ENCODE measurements around the gene KIAA1191. TPM values are rescaled to one million over a fixed set of nuclear protein-coding genes. Genes with fewer than 3 reads are reported as not detected.

The KIAA1191 gene
- total and polyA plus RNA-seq, 2 experiments from 2014 or later: 98.3 to 110 TPM

- DNase-seq (ENCODE audit: low spot score): no peak
- no peak overlapping the region for H3K4me3 ChIP-seq
- no peak overlapping the region for H3K27ac ChIP-seq
- TF ChIP-seq CTCF (IDR thresholded peaks at IDR 0.05; ENCODE audit: poor library complexity): no peak
- no peak for TF ChIP-seq EZH2 (IDR thresholded peaks at IDR 0.05; ENCODE audit: borderline replicate concordance)
- TF ChIP-seq EZH2phosphoT487 (IDR thresholded peaks at IDR 0.05; ENCODE audit: low read depth, severe bottlenecking, unreplicated experiment): no peak
- H3K4me1 ChIP-seq (ENCODE audit: insufficient read depth): no peaks in the 10 kb centered on the region
- no peaks in the 10 kb centered on the region for H3K9me2 ChIP-seq (replicated peaks; ENCODE audit: insufficient read depth)
- H3K4me2 ChIP-seq: no peak overlapping the region
- H3K36me3 ChIP-seq (replicated peaks; ENCODE audit: insufficient read depth, low read depth): no peaks in the 10 kb centered on the region
- no peaks in the 10 kb centered on the region for H3K79me2 ChIP-seq
- no peaks in the 10 kb centered on the region for H3K27me3 ChIP-seq
- WGBS (ENCODE audit: low lambda C conversion rate, missing lambda C conversion rate): 93% methylated on average over 3 of the region's 3 CpGs
- no peaks in the 10 kb centered on the region for H3K9me3 ChIP-seq (ENCODE audit: low read depth)
- no peak overlapping the region for H2AFZ ChIP-seq
- no peaks in the 10 kb centered on the region for H4K20me1 ChIP-seq (ENCODE audit: insufficient read depth, poor library complexity, severe bottlenecking)
These were observed 18.3 kb upstream of the KIAA1191 start for GRCh38 chr5:176379881-176380280.

GRCh38 chr5:176373100-176373818 lies 11.7 kb upstream of the KIAA1191 start:
- TF ChIP-seq EZH2 (IDR thresholded peaks at IDR 0.05; ENCODE audit: borderline replicate concordance): no peak
- H4K20me1 ChIP-seq (ENCODE audit: insufficient read depth, poor library complexity, severe bottlenecking): no peaks in the 10 kb centered on the region
- no peaks in the 10 kb centered on the region for H3K79me2 ChIP-seq
- no peak overlapping the region for H3K4me2 ChIP-seq
- H3K27ac ChIP-seq: no peak overlapping the region
- H3K9me2 ChIP-seq (replicated peaks; ENCODE audit: insufficient read depth): no peaks in the 10 kb centered on the region
- H3K4me1 ChIP-seq (ENCODE audit: insufficient read depth): no peaks in the 10 kb centered on the region
- WGBS (ENCODE audit: low lambda C conversion rate, missing lambda C conversion rate): 90% methylated on average over 7 of the region's 7 CpGs
- H3K27me3 ChIP-seq: no peaks in the 10 kb centered on the region
- H3K9me3 ChIP-seq (ENCODE audit: low read depth): no peaks in the 10 kb centered on the region
- DNase-seq (ENCODE audit: low spot score): no peak
- H3K36me3 ChIP-seq (replicated peaks; ENCODE audit: insufficient read depth, low read depth): no peaks in the 10 kb centered on the region
- no peak overlapping the region for H3K4me3 ChIP-seq
- no peak overlapping the region for H2AFZ ChIP-seq

- Histone ChIP-seq H2AFZ (no peak overlapping the region), H3K9me3 (ENCODE audit: low read depth) (no peaks in the 10 kb centered on the region), H3K27ac (no peak overlapping the region), H3K79me2 (peaks cover 4% of the 10 kb centered on the region), H3K27me3 (no peaks in the 10 kb centered on the region), H4K20me1 (ENCODE audit: insufficient read depth, poor library complexity, severe bottlenecking) (no peaks in the 10 kb centered on the region), H3K36me3 (replicated peaks; ENCODE audit: insufficient read depth, low read depth) (no peaks in the 10 kb centered on the region), H3K4me2 (no peak overlapping the region), H3K4me3 (no peak overlapping the region), H3K4me1 (ENCODE audit: insufficient read depth) (no peaks in the 10 kb centered on the region), H3K9me2 (replicated peaks; ENCODE audit: insufficient read depth) (no peaks in the 10 kb centered on the region)
- 93% methylated on average over 13 of the region's 13 CpGs for WGBS (ENCODE audit: low lambda C conversion rate, missing lambda C conversion rate)
- no peak for TF ChIP-seq CTCF (IDR thresholded peaks at IDR 0.05; ENCODE audit: poor library complexity)
- TF ChIP-seq EZH2 (IDR thresholded peaks at IDR 0.05; ENCODE audit: borderline replicate concordance): no peak
- no peak for TF ChIP-seq EZH2phosphoT487 (IDR thresholded peaks at IDR 0.05; ENCODE audit: low read depth, severe bottlenecking, unreplicated experiment)
- no peak for DNase-seq (ENCODE audit: low spot score)
These were observed 10.3 kb upstream of the KIAA1191 start for GRCh38 chr5:176371621-176372539.
